Fibroblast of skin of abdomen (primary cell): ENCODE measurements around the gene KATNAL1. TPM values are rescaled to one million over a fixed set of nuclear protein-coding genes. Genes with fewer than 3 reads are reported as not detected.
A peak's percentile ranks its signal among the peaks of the same experiment; 100 is the strongest.

Experiments used
- DNase-seq: peaks from one replicate; pipeline ENCODE4 v3.0.0-alpha.2; 2013
- polyA plus RNA-seq, 2 experiments: library from polyadenylated mRNA; unstranded; fragments of 120-200 nt; gene quantifications; one replicate each; pipeline ENCODE4 v1.2.1, GENCODE V29; 2013; ENCODE audit not compliant: insufficient read length in 2 of 2

Gene KATNAL1
- 14.3 TPM for polyA plus RNA-seq (2013, experiment 1 of 2; ENCODE audit: insufficient read length)
- polyA plus RNA-seq (2013, experiment 2 of 2; ENCODE audit: insufficient read length): 13.8 TPM

DNA sequence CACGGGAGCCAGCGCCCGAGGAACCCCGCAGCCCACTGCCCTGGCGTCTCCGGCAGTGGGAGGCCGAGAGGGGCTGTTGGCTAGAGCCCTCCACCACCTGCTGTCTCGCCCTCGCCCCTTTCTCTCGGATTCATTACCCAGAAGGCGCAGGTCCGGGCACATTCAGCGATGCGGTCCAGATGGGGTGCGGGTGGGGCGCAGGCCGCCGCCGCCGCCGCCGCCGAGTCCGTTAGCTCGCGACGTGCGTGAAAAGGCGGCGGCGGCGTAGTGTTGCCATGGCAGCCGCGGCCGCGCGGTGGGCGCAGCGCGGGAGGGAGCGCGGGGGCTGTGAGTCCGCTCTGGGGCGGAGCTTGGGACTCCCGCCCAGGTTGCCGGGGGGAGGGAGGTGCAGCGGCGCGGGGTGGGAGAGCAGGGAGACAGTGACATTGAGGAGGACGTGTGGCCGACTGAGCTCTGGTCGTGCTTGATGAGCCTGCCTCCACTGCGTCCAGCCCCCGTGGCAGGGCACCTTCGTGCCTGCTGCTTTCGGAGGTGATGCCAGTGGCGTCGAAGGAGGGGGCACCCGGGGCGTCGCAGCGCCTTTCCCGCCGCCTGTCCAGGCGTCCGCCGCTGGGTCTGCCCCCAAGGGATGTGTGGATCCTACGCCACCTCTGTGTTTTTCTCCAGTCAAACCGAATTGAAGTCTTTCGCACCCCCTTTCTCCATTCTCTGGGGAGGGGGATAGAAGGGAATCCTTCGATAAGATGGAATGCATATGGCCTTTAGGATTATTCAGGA, at the start of gene KATNAL1:
Gene KATNAL1 (minus strand): TSS at position 358 of the 777 bp plus-strand sequence. CDS start 23,774 bp downstream, outside the sequence.
- DNase-seq: peak; percentile 71

DNA sequence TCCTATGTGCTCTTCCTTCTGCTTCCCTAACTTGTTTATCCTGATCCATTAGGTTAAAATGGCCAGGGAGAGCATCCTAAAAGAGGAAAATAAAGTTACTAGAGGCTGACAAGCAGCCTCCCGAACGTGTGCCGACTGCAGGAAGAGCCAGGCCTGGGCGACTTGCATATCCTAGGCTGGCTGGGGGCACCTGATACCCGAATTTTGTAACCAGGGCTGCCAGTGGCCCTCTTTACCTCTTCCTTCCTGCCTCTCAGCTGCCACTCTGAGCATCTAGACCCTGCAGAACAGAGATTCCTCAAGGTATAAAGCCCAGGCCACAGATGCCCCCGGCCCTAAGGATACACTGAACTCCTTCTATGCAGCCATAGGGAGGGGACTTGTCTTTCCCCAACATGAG, 48.5 kb upstream of the KATNAL1 start:
- no peak for DNase-seq

DNA sequence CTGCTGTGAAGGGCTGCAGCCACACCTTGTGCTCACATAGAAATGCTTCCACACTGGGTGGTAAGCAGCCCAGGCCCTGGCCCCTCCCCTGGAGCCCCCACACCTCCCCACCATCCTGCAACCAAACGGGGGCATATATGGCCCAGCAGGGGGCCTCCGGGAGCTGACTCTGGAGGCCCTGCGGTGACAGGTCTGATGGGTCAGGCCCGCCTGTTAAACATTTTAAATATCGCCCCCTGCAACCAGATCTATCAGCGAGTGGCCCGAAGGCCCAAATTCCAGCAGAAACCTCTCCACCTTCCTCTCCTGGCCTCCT, 48.0 kb upstream of the KATNAL1 start:
- no peak for DNase-seq

DNA sequence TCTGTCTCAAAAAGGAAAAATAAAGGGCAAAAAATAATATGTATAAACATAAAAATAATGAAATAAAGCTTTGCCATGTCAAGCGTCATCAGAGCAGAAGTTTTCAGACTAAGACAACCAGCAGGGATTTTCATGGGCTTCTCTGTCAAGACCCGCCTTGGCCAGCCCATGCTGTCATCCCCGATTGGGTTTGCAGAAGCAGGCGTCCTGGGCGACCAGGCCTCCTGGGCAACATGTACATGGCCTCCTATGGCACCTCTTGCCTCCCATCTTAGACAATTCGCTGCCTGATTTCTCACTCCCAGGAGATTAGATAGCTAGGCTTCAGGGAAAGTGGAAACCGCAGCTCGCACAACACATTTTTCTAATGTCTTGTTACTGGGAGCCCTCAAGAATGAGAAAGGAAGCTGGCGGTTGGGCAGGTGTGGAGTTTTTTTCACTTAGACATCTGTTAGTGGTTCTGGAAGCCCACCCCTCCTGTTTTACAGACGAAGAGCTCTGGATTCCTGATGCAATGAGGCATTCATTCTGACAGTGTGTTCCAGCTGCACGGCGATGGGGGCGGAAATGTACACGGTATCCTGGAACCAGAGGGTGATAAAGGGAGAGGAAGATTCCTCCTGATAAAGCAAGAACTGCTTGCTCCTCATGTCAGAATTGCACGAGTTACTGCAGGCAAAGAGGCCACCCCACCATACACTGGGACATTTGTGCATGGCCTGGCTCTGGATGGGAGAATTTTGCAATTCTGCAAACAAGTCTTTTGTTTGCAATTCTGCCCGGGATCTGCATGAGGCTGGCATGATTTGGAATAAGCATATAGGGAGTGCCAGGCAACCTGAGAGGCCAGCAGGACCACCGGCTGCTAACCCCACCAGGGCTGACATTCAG, 47.4 kb upstream of the KATNAL1 start:
- peak; percentile 83 for DNase-seq

DNA sequence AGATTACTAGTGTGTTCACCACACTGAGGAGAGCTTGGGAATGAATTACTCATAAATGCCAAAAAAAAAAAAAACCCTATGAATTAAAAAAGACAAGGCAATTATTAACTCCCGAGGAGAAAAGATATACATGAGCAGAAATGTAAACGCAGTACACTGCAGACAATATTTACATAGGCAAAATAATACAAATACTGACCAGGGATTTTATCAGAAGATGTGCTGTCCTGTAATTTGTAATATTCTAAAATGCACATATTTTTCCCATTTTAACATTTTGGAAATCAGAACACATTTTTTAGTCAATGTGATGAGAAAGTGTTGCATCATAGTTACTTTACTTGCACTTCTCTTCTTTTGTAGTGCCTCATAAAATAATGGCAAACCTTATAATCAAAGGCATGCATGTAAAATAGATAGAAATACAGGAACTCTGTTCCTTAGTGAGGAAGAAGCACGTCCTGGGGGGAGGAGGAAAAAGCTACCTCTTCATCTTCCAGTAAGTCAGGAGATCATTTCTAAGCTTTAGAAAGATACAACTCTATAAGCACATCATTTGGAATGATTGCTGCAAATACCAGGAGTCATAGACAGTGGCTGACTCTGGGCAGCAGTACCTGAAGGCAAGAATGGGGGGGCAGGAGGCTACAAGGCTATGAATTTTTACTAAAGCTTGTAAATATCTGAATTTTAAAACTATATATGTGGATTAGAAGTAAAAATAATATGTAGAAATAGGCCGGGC, 46.3 kb upstream of the KATNAL1 start:
- no peak for DNase-seq

DNA sequence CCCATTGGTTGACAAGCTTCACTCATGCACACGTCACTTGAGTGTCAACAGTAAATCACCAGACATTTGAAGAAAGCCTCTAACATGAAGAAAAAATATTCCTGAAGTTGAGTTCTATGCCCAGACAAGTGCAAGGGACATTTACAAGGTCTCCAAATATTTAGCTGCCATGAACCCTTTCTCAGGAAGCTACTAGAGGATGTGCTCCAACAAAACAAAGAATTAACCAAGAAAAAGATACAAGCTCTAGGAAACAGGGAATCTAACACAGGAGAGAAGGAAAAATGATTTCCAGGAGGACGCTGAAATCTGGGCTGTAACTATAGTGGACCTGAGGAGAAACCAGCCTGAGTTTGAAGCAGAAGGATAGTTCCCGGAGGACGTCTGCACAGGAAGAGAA, 45.7 kb upstream of the KATNAL1 start:
- no peak for DNase-seq

DNA sequence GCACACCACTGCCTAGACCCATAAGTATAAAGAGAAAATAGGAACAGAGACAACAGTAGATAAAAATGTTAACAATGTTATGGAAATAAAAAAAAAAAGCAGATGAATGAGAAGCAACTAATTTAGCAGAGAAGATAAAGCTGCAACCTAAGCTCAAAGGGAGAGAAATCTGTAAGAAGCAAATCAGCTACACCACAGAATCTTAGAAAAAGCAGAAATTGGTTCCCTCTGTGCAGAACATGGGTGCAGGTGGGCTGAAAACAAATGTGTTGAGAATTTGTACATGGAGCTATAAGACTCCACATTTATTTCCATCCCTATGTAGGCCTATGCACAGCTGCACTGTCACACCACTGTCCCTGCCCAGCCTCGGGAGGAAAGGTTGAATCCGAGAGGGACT, 44.8 kb upstream of the KATNAL1 start:
- DNase-seq: no peak

DNA sequence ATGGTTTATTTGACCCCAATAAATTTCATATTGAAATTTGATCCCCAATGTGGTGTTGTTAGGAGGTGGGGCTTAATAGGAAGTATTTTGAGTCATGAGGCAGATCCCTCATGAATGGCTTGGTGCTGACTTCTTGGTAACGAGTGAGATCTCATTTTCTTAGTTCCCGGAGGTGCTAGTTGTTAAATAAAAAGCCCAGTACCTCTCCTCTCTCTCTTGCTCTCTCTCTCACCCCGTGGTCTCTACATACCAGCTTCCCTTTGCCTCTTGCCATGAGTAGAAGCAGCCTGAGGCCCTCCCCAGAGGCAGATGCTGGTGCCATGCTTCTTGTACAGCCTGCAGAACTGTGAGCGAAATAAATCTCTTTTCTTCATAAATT, 39.4 kb upstream of the KATNAL1 start:
- DNase-seq: no peak

DNA sequence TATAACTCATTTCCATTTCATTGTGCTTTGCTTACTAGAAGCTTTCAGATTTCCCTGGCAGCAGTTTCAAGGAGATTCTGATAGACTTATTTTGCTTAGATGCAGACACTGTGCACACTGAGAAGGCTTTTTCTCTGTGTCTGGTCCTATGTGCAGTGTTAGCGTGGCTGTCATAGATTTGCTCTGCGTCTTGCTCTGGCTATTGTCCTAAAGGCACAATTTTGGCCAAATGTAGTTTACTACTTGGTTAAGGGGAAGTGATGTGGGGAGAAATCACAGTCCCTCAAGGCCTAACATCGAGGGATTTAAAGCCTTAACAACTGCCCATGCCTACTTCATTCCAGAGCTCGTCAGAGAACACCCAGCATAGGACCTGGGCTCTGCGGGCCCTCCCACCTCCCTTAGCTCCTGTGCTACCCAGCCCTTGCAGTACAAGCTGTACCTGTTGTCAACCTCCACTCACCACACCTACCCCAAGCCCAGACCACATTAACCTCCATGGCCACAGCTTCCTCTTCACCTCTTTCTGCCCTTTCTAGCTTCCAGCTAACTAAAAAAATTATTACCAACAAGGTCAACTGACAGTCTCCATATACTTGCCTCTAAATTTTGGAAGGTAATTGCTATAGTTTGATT, 38.9 kb upstream of the KATNAL1 start:
- DNase-seq: no peak

DNA sequence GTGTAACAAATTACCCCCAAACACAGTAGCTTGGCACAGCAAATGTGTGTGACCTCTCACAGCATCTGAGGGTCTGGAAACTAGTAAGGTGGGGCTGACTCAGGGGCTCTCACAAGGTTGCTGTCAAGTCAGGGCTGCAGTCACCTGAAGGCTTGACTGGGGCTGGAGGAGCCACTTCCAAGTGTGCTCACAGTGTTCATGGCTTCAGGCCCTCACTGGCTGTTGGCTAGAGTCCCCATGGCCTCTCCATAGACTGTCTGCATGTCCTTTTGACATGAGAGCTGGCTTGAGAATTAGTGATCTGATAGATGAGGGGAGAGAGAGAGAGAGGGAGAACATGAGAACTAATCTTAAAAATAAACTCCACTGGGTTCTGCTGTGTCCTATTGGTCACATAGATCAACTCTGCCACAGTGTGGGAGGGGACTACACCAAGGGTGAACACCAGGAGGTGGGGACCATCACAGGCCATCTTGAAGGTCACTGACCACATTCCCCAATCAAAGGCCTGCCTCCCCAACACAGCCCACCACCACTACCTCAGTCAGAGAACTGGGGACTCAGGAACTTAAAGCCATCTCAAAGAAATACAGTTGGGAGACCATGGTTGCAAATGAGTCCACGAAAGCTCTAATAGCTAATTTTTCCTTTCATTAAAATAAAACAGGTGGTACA, 38.2 kb upstream of the KATNAL1 start:
- DNase-seq: no peak

DNA sequence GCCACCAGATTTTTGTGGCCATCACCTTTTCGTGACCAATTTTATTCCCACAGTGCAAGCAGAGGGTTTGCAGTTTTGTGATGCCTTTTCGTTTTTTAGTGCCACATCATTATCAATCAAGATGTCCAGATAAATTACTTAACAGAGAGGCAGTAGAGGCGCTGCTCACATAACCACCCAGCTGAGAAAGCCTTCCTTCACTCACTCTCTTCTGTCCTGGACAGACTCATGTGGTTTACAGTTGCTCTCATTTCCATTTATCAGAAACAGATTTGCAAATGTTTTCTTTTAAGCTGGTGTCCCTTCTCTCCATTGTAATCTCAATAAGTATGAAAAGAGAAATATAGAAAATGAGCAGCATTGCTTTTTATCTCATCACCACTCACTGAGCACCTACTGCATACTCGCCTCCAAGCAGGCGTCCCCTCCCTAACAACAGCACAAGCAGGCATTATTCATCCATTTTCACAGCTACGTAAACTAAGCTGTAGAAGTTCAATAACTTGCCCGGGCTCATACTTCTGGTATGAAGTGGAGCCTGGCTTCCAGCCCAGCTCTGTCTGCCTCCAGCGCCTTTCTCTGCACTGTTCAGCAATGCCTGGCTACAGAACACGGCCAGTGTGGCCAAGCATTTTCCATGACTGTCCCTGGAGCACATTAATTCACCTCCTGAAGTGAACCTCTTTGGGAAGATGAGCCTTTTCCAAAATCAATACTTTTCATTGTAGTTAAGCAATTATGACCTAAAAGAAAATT, 34.6 kb upstream of the KATNAL1 start:
- DNase-seq: peak; percentile 92

DNA sequence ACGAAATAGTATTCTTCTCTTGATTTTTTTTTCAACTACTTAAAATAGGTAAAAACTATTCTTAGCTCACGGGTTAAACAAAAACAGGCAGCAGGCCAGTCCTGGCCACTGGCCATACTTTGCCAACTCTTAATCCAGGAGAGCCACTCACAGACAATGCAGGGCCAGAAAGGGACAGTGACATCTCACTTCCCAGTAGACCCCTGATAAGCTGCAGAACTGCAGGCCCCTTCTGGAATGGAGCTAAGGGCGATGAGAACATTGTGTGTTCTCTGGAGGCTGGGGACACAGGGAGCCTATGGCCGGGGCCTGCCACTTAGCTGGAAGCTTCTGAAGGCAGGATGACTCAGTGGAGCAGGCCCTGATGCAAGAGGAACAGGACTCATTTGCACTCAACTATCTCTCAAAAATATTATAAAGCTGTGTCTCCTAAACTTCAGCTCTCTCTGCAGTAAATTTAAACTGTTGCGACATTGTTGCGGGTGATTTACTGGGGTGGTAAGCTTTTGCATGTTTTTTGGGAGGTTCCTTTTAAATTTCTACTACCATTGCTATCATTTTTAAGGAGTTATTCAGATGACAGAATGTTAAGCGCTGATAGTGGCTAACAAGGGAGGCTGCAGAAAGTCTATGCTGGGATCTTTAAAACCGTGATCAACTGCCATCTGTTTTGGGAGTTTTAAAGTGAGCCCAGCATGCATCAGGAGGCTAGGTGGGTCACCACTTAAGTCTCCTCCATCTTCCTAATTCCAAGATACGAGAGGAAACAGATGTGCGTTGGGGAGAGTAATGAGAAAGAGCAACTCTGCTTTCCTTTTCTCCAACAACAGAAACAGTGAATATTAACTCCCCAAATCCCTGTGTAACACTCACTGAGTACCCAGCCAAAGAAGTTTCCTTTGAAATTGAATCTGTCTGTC, 33.2 kb upstream of the KATNAL1 start:
- peak; percentile 97 for DNase-seq

DNA sequence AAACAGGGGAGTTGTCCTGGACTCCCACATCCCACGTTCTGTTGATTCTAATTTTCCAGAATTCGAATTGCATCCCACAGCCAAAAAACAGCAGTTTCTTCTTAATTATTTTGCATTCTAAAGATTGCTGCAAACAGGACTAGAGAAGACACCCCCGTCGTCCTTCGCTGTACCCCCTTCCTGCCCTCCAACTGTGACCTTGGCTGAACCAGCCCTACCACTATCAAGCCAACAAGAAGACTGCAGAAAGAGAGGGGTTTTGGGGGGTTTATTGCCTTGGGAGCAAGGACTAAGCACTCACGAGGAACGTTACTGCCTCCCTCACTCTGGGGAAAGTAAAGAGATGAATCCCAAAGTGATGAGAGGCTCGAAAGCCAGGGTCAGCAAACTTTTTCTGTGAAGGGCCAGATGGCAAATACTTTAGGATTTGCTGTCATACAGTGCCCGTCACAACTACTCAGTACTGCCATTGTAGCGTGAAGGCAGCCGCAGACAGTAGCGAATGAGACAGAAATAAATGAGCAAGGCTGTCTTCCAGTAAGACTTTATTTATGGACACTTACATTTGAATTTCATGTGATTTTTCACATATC, 32.5 kb upstream of the KATNAL1 start:
- DNase-seq: peak; percentile 32

DNA sequence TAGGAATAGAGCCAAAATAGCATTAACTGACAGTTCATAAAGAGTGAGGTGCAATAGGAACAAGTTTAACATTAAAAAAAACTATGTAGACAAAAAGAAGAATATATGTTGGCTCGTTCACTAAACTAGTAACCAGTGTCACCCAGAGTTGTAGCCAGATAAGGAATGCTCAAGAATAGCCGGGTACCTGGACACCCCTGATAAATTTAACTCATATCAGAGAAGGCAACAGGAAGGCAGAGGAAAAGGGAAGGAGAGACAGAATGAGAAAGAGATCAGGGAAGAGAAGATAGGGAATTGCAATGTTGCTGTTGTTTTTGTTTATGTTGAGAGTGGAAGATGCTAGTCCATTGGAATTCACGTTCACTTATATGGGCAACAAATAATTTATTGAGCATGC, 31.6 kb upstream of the KATNAL1 start:
- no peak for DNase-seq

DNA sequence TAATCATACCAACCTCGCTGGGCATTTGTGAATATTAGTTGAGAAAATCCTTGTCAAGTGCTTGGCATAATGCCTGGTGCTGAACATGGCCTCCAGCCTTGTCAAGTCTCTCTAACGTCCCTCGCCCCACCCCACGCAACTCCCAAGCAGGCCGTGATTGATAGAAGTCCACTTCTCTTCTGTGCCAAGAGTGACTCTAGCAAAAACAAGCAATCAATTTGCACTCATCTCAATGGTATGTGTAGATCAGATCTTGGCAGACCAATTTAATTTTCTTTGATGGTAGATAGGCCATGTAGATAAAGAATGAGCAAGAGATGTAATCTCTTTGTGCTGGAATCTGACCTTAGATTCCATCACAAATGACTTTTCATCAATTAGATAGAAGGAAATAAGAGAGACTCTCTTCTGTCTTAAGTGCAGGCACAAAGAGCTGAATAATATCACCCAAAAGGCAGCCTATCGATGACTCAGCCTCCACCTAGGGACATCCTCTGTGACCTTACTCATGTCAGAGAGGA, 31.0 kb upstream of the KATNAL1 start:
- peak; percentile 76 for DNase-seq

DNA sequence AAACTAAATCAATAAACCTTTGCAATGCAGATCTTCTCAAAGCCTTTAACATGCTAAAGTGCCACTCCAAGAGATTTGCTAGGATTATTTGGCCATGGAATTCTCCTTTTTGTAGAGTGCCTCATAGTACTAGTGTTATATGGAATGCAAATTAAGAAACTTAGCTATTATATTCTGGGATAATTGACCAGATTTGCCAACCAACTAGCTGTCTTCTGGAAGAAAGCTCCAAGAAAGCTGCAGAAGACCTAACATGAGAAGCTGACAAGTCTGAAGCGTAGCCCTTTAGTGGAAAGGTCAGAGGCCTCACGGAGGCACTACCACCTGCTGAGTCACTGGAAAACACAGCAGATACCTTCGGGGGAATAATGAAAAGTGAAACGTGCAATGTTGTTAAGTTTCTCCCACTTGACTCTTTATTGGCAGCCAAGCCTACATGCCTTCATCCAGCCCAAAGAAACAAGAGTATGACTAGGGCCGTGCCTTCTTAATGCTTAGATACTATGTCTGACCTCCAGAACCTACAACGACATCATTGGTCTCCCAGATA, 29.8 kb upstream of the KATNAL1 start:
- DNase-seq: no peak

DNA sequence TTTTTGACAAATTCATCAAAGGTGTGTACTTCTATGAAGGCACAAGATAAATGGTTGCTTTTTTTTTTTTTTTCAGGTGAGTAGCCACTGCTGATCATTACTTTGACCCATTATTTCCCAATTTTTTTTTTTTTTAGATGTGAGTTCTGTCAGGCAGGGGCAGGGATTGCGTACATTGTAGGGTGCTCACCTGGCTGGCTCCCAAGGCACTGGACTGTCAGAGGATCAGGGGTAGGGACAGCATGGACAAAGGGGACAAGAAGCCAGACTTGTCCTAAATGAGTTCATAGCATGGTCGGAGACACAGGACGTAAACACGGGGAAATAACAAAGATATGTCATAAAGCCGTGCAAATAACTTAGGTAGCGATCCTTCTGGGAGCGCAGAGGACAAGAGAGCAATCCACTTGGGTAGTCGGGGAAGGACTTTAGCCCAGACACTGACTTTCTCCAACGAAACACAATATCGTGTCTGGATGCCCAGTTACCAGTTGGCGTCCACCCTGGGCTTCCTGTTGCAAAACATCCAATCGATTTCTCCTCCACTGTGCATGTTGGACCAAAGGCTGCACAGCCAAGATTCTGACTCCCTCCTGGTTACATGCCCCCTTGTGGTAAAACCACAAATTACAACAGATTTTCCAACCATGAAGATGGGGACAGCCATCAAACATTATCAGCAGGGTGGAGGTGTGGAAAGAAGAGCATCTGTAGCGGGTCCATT, 27.5 kb upstream of the KATNAL1 start:
- no peak for DNase-seq

DNA sequence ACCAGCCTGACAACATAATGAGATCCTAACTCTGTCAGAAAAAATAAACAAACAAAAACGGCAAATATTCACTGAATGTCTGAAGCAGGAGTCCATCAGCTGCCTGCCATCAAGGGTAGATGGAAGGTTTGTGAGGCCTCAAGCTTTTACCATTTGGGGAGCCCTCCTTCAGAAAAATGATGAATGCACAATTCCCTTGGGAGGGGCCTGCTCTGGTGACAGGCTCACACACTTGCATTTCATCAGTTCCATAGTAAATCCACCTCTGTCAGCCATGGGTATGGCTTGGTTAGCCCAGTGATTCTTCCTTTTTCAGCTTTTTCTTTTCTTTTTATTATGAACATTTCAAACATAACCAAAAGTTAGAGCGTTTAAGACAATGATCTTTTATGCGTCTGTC, 26.3 kb upstream of the KATNAL1 start:
- no peak for DNase-seq
